ENCODE data around the gene SERPIND1.
"Not testable (repeated sequence)": the region's sequence is repeated elsewhere in the genome, so short reads cannot be mapped to it uniquely, and the experiment has no call there.

SERPIND1 gene

DNA sequence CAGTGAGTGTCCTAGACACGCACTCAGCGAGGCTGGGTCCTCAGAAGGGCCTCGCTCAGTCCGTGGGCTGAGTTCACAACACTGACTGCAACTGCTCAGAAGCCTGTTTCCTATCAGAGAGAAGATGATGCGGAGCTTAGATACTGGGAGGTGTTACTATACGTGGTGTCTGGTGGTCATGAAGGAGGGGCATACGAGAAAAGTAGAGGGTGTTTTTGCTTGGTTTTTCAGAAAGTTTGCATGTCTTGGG is 9.5 kb upstream of the SERPIND1 start:
- Histone ChIP-seq H3K9me3 (ENCODE audit: control insufficient read depth, low read depth, low read length) (no peaks in the 10 kb centered on the region), H3K27me3 (ENCODE audit: control insufficient read depth, insufficient read depth, low read length) (no peaks in the 10 kb centered on the region), H3K27ac (ENCODE audit: low read length) (no peak overlapping the region), H3K4me1 (ENCODE audit: control insufficient read depth, low read depth, low read length) (no peaks in the 10 kb centered on the region), H3K9ac (ENCODE audit: low read length) (no peak overlapping the region), H3K36me3 (ENCODE audit: control insufficient read depth, low read depth, low read length) (peaks cover 15% of the 10 kb centered on the region), H3K4me3 (ENCODE audit: low read length) (no peak overlapping the region)

DNA sequence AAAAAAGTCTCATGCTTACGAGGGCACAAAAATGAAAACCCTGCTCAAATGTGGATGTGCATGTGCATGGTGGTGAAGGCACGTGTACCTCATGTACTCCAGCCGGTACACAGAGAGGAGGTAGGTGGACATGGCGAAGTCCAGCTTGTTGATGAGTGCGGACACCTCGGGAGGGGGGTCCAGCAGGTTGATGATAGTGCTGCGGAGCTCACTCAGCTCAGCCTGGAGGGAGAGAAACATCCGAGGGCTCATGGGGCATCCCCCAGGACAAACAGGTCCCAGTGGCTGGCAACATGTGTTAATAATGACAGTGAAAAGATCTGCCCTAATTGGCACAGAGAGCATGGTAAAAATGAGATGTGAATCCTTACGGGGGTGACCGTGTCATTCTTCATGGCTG is 9.2 kb upstream of the SERPIND1 start:
- Histone ChIP-seq H3K27ac (ENCODE audit: low read length) (no peak overlapping the region), H3K9me3 (ENCODE audit: control insufficient read depth, low read depth, low read length) (no peaks in the 10 kb centered on the region), H3K4me1 (ENCODE audit: control insufficient read depth, low read depth, low read length) (no peaks in the 10 kb centered on the region), H3K4me3 (ENCODE audit: low read length) (no peak overlapping the region), H3K36me3 (ENCODE audit: control insufficient read depth, low read depth, low read length) (peaks cover 15% of the 10 kb centered on the region), H3K27me3 (ENCODE audit: control insufficient read depth, insufficient read depth, low read length) (no peaks in the 10 kb centered on the region), H3K9ac (ENCODE audit: low read length) (no peak overlapping the region)

DNA sequence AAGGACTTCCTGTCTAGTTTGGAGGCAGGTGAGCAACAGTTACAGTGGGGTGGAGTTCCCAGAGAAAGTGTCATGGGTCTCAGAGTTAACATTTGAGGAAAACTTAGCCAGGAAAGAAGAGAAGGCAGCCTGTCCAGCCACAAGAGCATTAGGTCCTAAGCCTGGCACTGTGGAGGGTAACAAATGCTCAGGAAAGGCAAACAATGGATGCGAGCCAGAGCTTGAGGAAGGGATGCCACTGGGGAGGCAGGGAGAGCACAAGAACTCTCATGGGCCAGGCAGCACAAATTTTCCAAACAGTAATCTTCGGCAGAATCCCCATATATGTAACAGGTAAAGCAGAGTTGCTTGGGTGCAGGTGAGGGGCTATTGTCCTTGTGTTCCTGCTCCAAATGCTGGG is 8.0 kb upstream of the SERPIND1 start:
- H3K27ac ChIP-seq (ENCODE audit: low read length), result no peak overlapping the region
- no peaks in the 10 kb centered on the region for H3K9me3 ChIP-seq (ENCODE audit: control insufficient read depth, low read depth, low read length)
- H3K27me3 ChIP-seq (ENCODE audit: control insufficient read depth, insufficient read depth, low read length), result no peaks in the 10 kb centered on the region
- H3K36me3 ChIP-seq (ENCODE audit: control insufficient read depth, low read depth, low read length), result peaks cover 15% of the 10 kb centered on the region
- H3K4me1 ChIP-seq (ENCODE audit: control insufficient read depth, low read depth, low read length), result no peaks in the 10 kb centered on the region
- H3K9ac ChIP-seq (ENCODE audit: low read length), result no peak overlapping the region
- H3K4me3 ChIP-seq (ENCODE audit: low read length), result no peak overlapping the region

DNA sequence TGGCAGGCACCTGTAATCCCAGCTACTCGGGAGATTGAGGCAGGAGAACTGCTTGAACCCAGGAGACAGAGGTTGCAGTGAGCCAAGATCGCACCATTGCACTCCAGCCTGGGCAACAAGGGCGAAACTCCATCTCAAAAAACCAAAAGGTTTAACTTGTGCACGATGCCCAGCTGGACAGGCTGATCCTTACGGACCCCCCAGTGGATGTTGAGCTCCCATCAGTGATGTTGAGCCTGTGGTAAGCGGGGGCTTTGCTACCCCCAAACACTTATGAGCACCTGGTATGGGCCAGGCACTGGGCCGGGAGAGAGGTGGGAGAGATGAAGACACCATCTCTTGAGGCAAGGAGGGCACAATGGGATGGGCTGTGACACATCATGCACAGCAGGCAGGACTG is 7.4 kb upstream of the SERPIND1 start:
- H3K4me3 ChIP-seq (ENCODE audit: low read length), result no peak overlapping the region
- H3K9ac ChIP-seq (ENCODE audit: low read length), result no peak overlapping the region
- no peak overlapping the region for H3K27ac ChIP-seq (ENCODE audit: low read length)
- no peaks in the 10 kb centered on the region for H3K4me1 ChIP-seq (ENCODE audit: control insufficient read depth, low read depth, low read length)
- no peaks in the 10 kb centered on the region for H3K27me3 ChIP-seq (ENCODE audit: control insufficient read depth, insufficient read depth, low read length)
- H3K9me3 ChIP-seq (ENCODE audit: control insufficient read depth, low read depth, low read length), result no peaks in the 10 kb centered on the region
- peaks cover 15% of the 10 kb centered on the region for H3K36me3 ChIP-seq (ENCODE audit: control insufficient read depth, low read depth, low read length)

DNA sequence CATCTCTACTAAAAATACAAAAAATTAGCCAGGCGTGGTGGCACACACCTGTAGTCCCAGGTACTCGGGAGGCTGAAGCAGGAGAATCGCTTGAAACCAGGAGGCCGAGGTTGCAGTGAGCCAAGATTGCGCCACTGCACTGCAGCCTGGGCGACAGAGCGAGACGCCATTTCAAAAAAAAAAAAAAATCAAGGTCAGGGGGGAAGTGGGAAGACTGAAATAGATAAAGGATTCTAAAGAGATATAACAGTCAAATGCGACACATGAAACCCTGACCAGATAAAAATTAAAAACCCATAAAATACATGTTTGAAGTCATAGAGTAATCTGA is 4.5 kb upstream of the SERPIND1 start:
- not testable (repeated sequence) for H3K27me3 ChIP-seq (ENCODE audit: control insufficient read depth, insufficient read depth, low read length); H3K9me3 ChIP-seq (ENCODE audit: control insufficient read depth, low read depth, low read length); H3K9ac ChIP-seq (ENCODE audit: low read length); H3K4me3 ChIP-seq (ENCODE audit: low read length); H3K27ac ChIP-seq (ENCODE audit: low read length); H3K4me1 ChIP-seq (ENCODE audit: control insufficient read depth, low read depth, low read length); H3K36me3 ChIP-seq (ENCODE audit: control insufficient read depth, low read depth, low read length)

DNA sequence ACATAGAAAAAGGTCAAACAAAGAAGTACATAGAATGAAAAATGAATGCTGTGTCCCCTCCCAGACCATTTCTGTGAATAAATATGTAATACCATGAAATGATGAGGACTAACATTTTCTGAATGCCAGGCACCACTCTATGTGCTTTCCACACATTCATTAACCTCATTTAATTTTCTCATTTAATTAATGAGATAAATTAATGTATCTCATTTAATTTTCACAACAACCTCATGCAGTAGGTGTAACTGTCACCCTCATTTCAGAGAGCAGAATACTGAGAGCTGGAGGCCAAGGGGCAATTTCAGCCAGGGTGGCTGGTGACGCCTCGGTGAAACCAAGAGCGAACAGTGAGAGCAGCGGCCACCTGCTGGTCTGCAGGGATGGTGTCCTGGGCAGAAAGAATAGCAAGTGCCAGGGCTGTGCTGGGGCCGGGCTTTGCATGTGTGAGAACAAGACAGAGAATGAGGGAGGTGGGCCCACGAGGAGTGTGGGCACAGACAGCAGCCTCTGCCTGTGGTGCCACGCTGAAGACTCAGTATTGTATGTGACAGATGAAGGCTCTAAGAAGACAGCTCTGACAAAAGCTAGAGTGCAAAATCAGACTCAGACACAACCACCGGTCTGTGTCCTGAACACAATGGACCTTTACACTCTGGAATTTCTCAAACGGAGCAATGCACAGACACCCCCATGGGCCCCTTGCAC is 1.8 kb upstream of the SERPIND1 start:
- no peaks in the 10 kb centered on the region for H3K4me1 ChIP-seq (ENCODE audit: control insufficient read depth, low read depth, low read length)
- H3K27me3 ChIP-seq (ENCODE audit: control insufficient read depth, insufficient read depth, low read length), result no peaks in the 10 kb centered on the region
- H3K27ac ChIP-seq (ENCODE audit: low read length), result no peak overlapping the region
- no peak overlapping the region for H3K4me3 ChIP-seq (ENCODE audit: low read length)
- no peak overlapping the region for H3K9ac ChIP-seq (ENCODE audit: low read length)
- no peaks in the 10 kb centered on the region for H3K9me3 ChIP-seq (ENCODE audit: control insufficient read depth, low read depth, low read length)
- no peaks in the 10 kb centered on the region for H3K36me3 ChIP-seq (ENCODE audit: control insufficient read depth, low read depth, low read length)

DNA sequence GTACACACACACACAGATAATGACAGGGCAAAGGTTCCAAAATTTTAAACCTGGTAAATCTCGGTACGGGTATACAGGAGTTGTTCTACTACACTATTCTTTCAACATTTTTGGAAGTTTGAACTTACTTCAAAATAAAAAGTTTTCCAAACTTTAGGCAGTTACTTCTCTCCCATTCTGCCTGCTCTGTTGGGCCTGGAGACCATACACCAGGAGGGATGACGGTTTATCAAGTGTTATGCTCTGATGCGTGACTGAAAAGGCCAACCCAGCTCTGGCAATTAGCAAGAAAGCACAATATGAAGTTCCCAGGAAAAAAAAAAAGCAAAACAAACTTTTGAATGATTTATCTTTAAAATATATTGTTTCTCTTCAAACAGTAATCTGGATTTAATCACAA is 969 bp downstream of the SERPIND1 start:
- Histone ChIP-seq H3K36me3 (ENCODE audit: control insufficient read depth, low read depth, low read length) (no peaks in the 10 kb centered on the region), H3K27me3 (ENCODE audit: control insufficient read depth, insufficient read depth, low read length) (no peaks in the 10 kb centered on the region), H3K9me3 (ENCODE audit: control insufficient read depth, low read depth, low read length) (no peaks in the 10 kb centered on the region), H3K27ac (ENCODE audit: low read length) (no peak overlapping the region), H3K4me3 (ENCODE audit: low read length) (no peak overlapping the region), H3K9ac (ENCODE audit: low read length) (no peak overlapping the region), H3K4me1 (ENCODE audit: control insufficient read depth, low read depth, low read length) (no peaks in the 10 kb centered on the region)

DNA sequence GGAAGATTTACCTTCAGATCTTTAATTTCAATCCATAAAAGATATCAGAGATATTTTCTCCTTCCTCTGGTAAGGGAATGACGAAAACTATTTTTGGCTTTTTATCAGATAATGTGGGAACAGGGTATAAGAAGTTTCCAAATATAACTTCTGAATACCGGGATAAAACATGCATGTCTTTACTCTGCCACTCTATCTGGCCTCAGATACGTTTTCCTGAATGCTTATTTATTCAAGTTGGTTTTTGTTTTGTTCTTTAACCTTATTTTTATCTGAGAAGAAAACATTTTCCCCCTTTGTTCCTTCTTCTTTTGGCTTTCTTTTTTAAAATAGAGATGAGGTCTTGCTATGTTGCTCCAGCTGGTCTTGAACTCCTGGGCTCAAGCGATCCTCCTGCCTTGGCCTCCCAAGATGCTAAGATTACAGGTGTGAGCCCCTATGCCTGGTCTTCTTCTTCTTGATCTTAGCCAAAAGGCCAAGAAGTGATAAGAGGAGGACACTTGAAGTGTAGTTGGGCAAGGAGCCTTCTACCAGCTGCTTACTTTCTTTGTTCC is 1.5 kb downstream of the SERPIND1 start:
- Histone ChIP-seq H3K27ac (ENCODE audit: low read length) (no peak overlapping the region), H3K4me1 (ENCODE audit: control insufficient read depth, low read depth, low read length) (no peaks in the 10 kb centered on the region), H3K9ac (ENCODE audit: low read length) (no peak overlapping the region), H3K27me3 (ENCODE audit: control insufficient read depth, insufficient read depth, low read length) (no peaks in the 10 kb centered on the region), H3K4me3 (ENCODE audit: low read length) (no peak overlapping the region), H3K36me3 (ENCODE audit: control insufficient read depth, low read depth, low read length) (no peaks in the 10 kb centered on the region), H3K9me3 (ENCODE audit: control insufficient read depth, low read depth, low read length) (no peaks in the 10 kb centered on the region)

DNA sequence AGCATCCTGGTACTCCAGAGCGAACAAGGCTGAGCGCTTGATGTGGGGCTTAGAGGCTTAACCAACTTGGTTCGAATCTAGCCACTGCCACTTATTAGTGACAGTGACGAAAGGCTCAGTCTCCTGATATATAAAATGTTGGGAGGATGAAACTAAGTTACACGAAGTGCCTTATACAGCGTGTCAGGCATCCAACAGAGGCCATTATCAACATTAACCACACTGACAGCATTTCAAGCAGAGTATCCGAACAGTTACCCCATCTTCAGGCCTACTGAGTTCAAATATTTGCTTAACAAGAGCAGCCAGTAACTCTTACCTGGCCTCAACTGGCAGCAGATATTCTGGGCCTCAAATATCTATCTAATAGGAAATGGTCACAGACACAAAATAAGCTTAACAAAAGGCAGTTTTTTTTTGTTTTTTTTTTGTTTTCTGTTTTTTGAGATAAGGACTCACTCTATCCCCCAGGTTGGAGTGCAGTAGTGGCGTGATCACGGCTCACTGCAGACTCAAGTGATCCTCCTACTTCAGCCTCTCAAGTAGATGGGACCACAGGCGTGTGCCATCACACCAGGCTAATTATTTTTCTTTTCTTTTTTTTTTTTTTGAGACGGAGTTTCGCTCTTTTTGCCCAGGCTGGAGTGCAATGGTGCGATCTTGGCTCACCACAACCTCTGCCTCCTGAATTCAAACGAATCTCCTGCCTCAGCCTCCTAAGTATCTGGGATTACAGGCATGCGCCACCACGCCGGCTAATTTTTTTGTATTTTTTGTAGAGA is 2.9 kb downstream of the SERPIND1 start:
- Histone ChIP-seq H3K27me3 (ENCODE audit: control insufficient read depth, insufficient read depth, low read length) (no peaks in the 10 kb centered on the region), H3K27ac (ENCODE audit: low read length) (no peak overlapping the region), H3K4me3 (ENCODE audit: low read length) (no peak overlapping the region), H3K36me3 (ENCODE audit: control insufficient read depth, low read depth, low read length) (no peaks in the 10 kb centered on the region), H3K4me1 (ENCODE audit: control insufficient read depth, low read depth, low read length) (no peaks in the 10 kb centered on the region), H3K9me3 (ENCODE audit: control insufficient read depth, low read depth, low read length) (no peaks in the 10 kb centered on the region), H3K9ac (ENCODE audit: low read length) (no peak overlapping the region)

- no peaks in the 10 kb centered on the region for H3K4me1 ChIP-seq (ENCODE audit: control insufficient read depth, low read depth, low read length)
Observed at GRCh38 chr22:20777420-20778177, 3.7 kb downstream of the SERPIND1 start.

GRCh38 chr22:20779014-20779817 is 5.3 kb downstream of the SERPIND1 start:
- Histone ChIP-seq H3K36me3 (ENCODE audit: control insufficient read depth, low read depth, low read length) (no peaks in the 10 kb centered on the region), H3K27ac (ENCODE audit: low read length) (no peak overlapping the region), H3K4me3 (ENCODE audit: low read length) (no peak overlapping the region), H3K9me3 (ENCODE audit: control insufficient read depth, low read depth, low read length) (no peaks in the 10 kb centered on the region), H3K27me3 (ENCODE audit: control insufficient read depth, insufficient read depth, low read length) (no peaks in the 10 kb centered on the region), H3K4me1 (ENCODE audit: control insufficient read depth, low read depth, low read length) (peaks cover 7% of the 10 kb centered on the region), H3K9ac (ENCODE audit: low read length) (no peak overlapping the region)

More at GRCh38 chr22:20777420-20778177, 3.7 kb downstream of the SERPIND1 start:
- Histone ChIP-seq H3K27me3 (ENCODE audit: control insufficient read depth, insufficient read depth, low read length) (no peaks in the 10 kb centered on the region), H3K36me3 (ENCODE audit: control insufficient read depth, low read depth, low read length) (no peaks in the 10 kb centered on the region), H3K9ac (ENCODE audit: low read length) (no peak overlapping the region), H3K27ac (ENCODE audit: low read length) (no peak overlapping the region), H3K4me3 (ENCODE audit: low read length) (no peak overlapping the region), H3K9me3 (ENCODE audit: control insufficient read depth, low read depth, low read length) (no peaks in the 10 kb centered on the region)

All from iPS-18a (cell line).